GM10266 (cell line): Measurements from ENCODE around the gene PDLIM3.
"Not testable (repeated sequence)": the region's sequence is repeated elsewhere in the genome, so short reads cannot be mapped to it uniquely, and the experiment has no call there.

Experiments
- DNase-seq: peaks from one replicate; pipeline ENCODE4 v3.0.0; 2012; ENCODE audit errors: extremely low spot score
- TF ChIP-seq, protein P1 (sequence below): IDR thresholded peaks from 2 replicates; pipeline ENCODE4 v1.5.1; 2012; ENCODE audit warnings: mild to moderate bottlenecking, low read depth; ENCODE audit not compliant: control insufficient read depth, insufficient read depth; ENCODE audit errors: missing control alignments

PDLIM3 gene

DNA sequence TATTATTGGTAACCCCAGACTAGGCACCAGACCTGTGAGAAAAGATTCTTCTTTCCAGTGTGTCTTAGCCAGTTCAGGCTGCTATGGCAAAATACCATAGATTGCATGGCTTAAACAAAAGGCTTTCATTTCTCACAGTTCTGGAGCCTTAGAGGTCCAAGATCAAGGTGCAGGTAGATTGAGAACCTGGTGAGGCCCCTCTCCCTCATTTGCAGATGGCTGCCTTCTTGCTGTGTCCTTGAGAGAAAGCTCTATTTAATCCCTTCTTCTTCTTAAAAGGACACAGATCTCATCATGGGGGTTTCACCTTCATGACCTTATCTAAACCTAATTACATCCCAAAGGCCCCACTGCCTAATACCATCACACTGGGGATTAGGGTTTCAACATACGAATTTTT, 3.5 kb upstream of the PDLIM3 start:
- DNase-seq: no peak
- TF ChIP-seq, protein P1, sequence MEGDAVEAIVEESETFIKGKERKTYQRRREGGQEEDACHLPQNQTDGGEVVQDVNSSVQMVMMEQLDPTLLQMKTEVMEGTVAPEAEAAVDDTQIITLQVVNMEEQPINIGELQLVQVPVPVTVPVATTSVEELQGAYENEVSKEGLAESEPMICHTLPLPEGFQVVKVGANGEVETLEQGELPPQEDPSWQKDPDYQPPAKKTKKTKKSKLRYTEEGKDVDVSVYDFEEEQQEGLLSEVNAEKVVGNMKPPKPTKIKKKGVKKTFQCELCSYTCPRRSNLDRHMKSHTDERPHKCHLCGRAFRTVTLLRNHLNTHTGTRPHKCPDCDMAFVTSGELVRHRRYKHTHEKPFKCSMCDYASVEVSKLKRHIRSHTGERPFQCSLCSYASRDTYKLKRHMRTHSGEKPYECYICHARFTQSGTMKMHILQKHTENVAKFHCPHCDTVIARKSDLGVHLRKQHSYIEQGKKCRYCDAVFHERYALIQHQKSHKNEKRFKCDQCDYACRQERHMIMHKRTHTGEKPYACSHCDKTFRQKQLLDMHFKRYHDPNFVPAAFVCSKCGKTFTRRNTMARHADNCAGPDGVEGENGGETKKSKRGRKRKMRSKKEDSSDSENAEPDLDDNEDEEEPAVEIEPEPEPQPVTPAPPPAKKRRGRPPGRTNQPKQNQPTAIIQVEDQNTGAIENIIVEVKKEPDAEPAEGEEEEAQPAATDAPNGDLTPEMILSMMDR: no peak

DNA sequence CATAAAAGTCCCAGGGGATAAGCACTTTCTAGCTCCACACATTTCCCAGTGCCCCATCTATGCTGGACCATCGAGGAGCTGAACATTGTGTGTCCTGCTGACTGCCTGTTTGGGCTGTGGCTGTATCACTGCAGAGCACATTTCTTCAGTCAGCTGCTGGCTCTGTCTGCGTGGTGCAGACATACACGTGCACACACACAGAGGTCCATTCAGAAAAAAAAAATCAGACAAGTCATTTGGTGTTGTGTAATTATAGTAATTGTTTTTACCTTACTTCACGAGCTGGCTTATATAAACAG, 1.1 kb upstream of the PDLIM3 start:
- peak; percentile 30 for DNase-seq
- TF ChIP-seq, protein P1: no peak

DNA sequence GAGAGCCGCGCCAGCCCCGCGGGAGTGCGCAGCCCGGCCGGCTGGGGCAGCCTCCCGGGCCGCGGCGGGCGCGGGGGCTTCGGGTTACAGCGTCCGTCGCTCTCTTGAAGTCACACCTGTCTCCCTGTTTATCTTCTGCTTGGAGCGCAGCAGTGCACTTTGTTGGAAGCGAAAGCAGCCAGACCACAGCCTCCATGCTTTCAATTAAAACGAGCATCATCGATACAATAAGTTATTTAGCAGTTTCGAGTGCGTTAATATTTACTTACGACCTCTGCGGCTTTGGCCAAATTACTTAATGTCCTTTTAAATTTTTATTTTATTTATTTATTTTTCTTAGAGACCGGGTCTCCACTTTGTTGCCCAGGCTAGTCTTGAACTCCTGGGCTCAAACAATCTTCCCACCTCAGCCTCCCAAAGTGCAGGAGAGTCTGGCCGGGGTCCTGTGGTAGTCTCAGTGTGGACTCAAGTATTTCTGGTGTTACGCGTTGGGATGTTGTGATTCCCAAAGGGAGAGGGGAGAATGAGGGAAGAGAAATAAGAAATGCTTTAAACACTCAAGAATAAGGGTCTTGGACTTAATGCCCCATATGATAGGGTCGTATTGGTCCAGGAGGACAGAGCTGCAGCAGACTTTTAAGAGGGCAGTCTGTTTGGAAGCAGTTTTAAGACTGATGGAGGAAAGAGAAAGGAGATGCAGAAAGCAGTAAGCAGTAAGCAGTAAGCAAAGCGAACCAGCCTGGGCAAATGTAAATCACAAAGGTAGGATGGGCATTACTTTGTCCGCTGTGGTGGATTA, 504 bp upstream of the PDLIM3 start:
- no peak for DNase-seq

DNA sequence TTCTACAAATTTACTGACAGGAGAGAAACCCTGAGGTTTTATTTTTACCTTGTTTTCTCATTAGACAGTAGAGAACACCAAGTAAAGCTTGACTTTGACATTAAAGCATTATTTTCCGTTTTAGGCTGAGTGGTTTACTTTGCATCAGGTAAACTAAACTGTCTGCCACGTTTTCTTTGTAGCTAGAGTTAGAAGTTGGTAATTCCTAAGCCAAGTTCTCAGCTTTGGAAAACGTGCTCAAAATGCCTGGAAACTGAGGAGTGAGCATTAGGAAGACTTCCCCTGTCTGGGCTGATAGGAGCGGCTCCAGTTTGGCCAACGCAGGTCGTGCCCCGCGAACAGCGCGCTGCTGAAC, 819 bp downstream of the PDLIM3 start:
- TF ChIP-seq, protein P1: no peak

More for the DNA sequence above, 504 bp upstream of the PDLIM3 start:
- TF ChIP-seq, protein P1: no peak

DNA sequence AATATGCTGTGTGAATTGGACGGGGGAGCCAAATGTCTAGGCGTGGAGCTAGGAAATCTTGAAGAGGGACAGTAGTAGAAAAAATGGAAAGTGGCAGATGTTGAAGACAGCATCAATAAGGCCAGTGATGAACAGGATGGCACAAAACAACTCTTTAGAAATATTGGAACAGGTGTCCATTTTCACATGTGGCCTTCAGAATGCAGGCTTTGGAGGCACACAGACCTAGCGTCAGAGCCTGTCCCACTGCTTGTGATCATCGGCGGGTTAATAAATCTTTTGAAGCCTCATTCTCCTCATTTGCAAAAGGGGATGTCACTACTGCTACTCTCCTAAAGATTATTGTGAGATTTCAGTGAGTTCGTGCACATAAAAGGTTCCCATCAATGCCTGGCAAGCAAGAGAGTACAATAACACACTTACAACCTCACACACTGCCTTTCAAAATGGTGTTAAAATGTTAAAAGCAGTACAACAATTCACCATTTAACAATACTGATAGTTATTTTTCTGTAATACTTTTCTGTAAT, 2.4 kb downstream of the PDLIM3 start:
- DNase-seq: no peak
- TF ChIP-seq, protein P1: no peak

More for the DNA sequence above, 819 bp downstream of the PDLIM3 start:
- no peak for DNase-seq

DNA sequence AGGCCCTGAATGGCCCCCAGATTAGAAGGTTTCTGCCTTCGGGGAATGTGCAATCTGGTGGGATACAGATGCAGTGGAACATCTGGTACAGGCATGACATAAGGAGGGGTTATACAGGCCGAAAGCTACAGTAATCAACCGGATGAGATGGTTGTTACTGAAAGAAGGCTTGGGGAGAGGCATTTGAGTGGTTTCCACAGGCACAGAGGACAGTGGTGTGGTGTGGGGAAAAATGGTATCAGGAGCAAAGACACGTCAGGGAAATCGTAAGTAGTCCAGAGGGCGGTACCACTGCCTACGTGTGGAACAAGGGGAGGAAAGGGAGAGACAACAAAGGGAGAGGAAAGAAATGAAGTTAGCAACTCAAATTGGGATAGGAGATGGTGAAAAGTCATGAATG, 3.0 kb downstream of the PDLIM3 start:
- DNase-seq: no peak
- TF ChIP-seq, protein P1: no peak

DNA sequence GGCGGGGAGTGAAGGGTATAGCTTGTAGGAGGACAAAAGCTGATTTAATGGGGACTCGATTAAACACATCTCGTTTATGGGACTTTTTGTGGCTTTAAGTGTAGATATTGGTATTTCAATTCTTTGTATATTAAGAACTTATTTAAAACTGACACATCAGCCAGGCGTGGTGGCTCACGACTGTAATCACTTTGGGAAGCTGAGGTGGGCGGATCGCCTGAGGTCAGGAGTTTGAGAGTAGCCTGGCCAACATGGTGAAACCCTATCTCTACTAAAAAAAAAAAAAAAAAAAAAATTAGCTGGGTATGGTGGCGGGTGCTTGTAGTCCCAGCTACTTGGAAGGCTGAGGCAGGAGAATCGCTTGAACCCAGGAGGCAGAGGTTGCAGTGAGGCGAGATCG, 3.7 kb downstream of the PDLIM3 start:
- not testable (repeated sequence) for DNase-seq
